WTC11 (cell line): ENCODE data around the gene KICS2. TPM values are rescaled to one million over a fixed set of nuclear protein-coding genes. Genes with fewer than 3 reads are reported as not detected.

Source experiments
- ATAC-seq: fragments of 200-7000 bp; cut with Tn5 transposase; 2 replicates; pipeline ENCODE4 v1.10.0; 2021; ENCODE audit warnings: mild to moderate bottlenecking, moderate library complexity
- CTCF ChIA-PET: fragments of 300-600 bp; sonication (Branson Sonifier 250); formaldehyde crosslinking; loops from one replicate; lab custom pipeline; 2021; ENCODE audit warnings: antibody characterized with exemption; lab: Charles Lee
- POLR2A ChIA-PET: fragments of 350-600 bp; sonication (Branson Sonifier 250); formaldehyde crosslinking; loops from one replicate; lab custom pipeline; 2021; ENCODE audit warnings: antibody characterized with exemption; lab: Charles Lee
- DNase-seq: peaks from one replicate; pipeline ENCODE4 v3.0.0; 2021; ENCODE audit warnings: low spot score
- H3K27ac Mint-ChIP-seq: 2 replicates; pipeline ENCODE4 v1.8.0; 2021; ENCODE audit warnings: mixed read lengths
- H3K27me3 Mint-ChIP-seq: 2 replicates; pipeline ENCODE4 v1.8.0; 2021; ENCODE audit warnings: low read depth, mild to moderate bottlenecking, moderate library complexity, mixed read lengths
- H3K36me3 Mint-ChIP-seq: 2 replicates; pipeline ENCODE4 v1.8.0; 2021; ENCODE audit warnings: mixed read lengths
- H3K4me1 Mint-ChIP-seq: 2 replicates; pipeline ENCODE4 v1.8.0; 2022; ENCODE audit warnings: mixed read lengths
- H3K4me3 Mint-ChIP-seq: 2 replicates; pipeline ENCODE4 v1.8.0; 2021; ENCODE audit warnings: mild to moderate bottlenecking, moderate library complexity, mixed read lengths
- H3K9me3 Mint-ChIP-seq: 2 replicates; pipeline ENCODE4 v1.8.0; 2021; ENCODE audit warnings: mixed read lengths
- AR ChIP-seq: fragments of 250-450 bp; sonication (Bioruptor Pico); IDR thresholded peaks from 2 replicates; pipeline ENCODE4 v1.9.0; 2021; ENCODE audit warnings: mild to moderate bottlenecking
- ATF2 ChIP-seq: sonication (generic); formaldehyde crosslinking; IDR thresholded peaks from 2 replicates; pipeline ENCODE4 v1.8.1; 2022; ENCODE audit warnings: low read depth, missing genetic modification reagents, borderline replicate concordance
- ATF3 ChIP-seq: sonication (generic); formaldehyde crosslinking; conservative IDR thresholded peaks from 2 replicates; pipeline ENCODE4 v1.8.1; 2022; ENCODE audit warnings: mild to moderate bottlenecking, missing genetic modification reagents
- CREB1 ChIP-seq: sonication (generic); formaldehyde crosslinking; IDR thresholded peaks from 2 replicates; pipeline ENCODE4 v1.8.0; 2023; ENCODE audit warnings: mild to moderate bottlenecking, missing genetic modification reagents
- CREM ChIP-seq: sonication (generic); formaldehyde crosslinking; IDR thresholded peaks from 2 replicates; pipeline ENCODE4 v1.8.1; 2022; ENCODE audit warnings: mild to moderate bottlenecking, missing genetic modification reagents, moderate library complexity
- E2F5 ChIP-seq: sonication (generic); formaldehyde crosslinking; IDR thresholded peaks from 2 replicates; pipeline ENCODE4 v1.8.1; 2022; ENCODE audit warnings: mild to moderate bottlenecking, moderate library complexity, missing genetic modification reagents
- FOXK1 ChIP-seq: sonication (generic); formaldehyde crosslinking; IDR thresholded peaks from 2 replicates; pipeline ENCODE4 v1.8.0; 2022; ENCODE audit warnings: mild to moderate bottlenecking, moderate library complexity, missing genetic modification reagents
- GRHL2 ChIP-seq: fragments of 250-450 bp; sonication (Bioruptor Pico); IDR thresholded peaks from 2 replicates; pipeline ENCODE4 v1.8.0; 2022; ENCODE audit warnings: mild to moderate bottlenecking, moderate library complexity; ENCODE audit not compliant: insufficient replicate concordance, severe bottlenecking
- JUN ChIP-seq: sonication (generic); formaldehyde crosslinking; IDR thresholded peaks from 2 replicates; pipeline ENCODE4 v1.8.0; 2023; ENCODE audit warnings: mild to moderate bottlenecking, missing genetic modification reagents
- KAT7 ChIP-seq: sonication (generic); formaldehyde crosslinking; IDR thresholded peaks from 2 replicates; pipeline ENCODE4 v1.8.1; 2023; ENCODE audit warnings: missing genetic modification reagents, mild to moderate bottlenecking, borderline replicate concordance
- MXD4 ChIP-seq: fragments of 250-450 bp; sonication (Bioruptor Pico); IDR thresholded peaks from 2 replicates; pipeline ENCODE4 v1.8.0; 2021; ENCODE audit warnings: mild to moderate bottlenecking, moderate library complexity, borderline replicate concordance
- MYBL2 ChIP-seq: sonication (generic); formaldehyde crosslinking; IDR thresholded peaks from 2 replicates; pipeline ENCODE4 v1.8.1; 2023; ENCODE audit warnings: mild to moderate bottlenecking, moderate library complexity, missing genetic modification reagents
- NFE2L1 ChIP-seq: sonication (generic); formaldehyde crosslinking; IDR thresholded peaks from 2 replicates; pipeline ENCODE4 v1.8.1; 2023; ENCODE audit warnings: missing genetic modification reagents
- NR3C1 ChIP-seq: sonication (generic); formaldehyde crosslinking; conservative IDR thresholded peaks from 2 replicates; pipeline ENCODE4 v1.8.1; 2023; ENCODE audit warnings: low read depth, mild to moderate bottlenecking, missing genetic modification reagents
- PRDM15 ChIP-seq: sonication (generic); formaldehyde crosslinking; IDR thresholded peaks from 2 replicates; pipeline ENCODE4 v1.8.0; 2022; ENCODE audit warnings: missing genetic modification reagents
- PREB ChIP-seq: sonication (generic); formaldehyde crosslinking; IDR thresholded peaks from 2 replicates; pipeline ENCODE4 v1.8.1; 2022; ENCODE audit warnings: mild to moderate bottlenecking, missing genetic modification reagents, moderate library complexity, borderline replicate concordance
- PRRX2 ChIP-seq: fragments of 250-450 bp; sonication (Bioruptor Pico); IDR thresholded peaks from 2 replicates; pipeline ENCODE4 v1.8.0; 2021; ENCODE audit warnings: mild to moderate bottlenecking
- SMAD4 ChIP-seq: sonication (generic); formaldehyde crosslinking; IDR thresholded peaks from 2 replicates; pipeline ENCODE4 v1.8.0; 2022; ENCODE audit warnings: mild to moderate bottlenecking, missing genetic modification reagents
- SOX15 ChIP-seq: fragments of 250-450 bp; sonication (Bioruptor Pico); IDR thresholded peaks from 2 replicates; pipeline ENCODE4 v1.9.0; 2021; ENCODE audit warnings: mild to moderate bottlenecking
- ZNF121 ChIP-seq: sonication (generic); formaldehyde crosslinking; IDR thresholded peaks from 2 replicates; pipeline ENCODE4 v1.8.0; 2023; ENCODE audit warnings: missing genetic modification reagents
- ZNF138 ChIP-seq: sonication (generic); formaldehyde crosslinking; conservative IDR thresholded peaks from 2 replicates; pipeline ENCODE4 v1.8.1; 2022; ENCODE audit warnings: mild to moderate bottlenecking, moderate library complexity, missing genetic modification reagents
- ZNF416 ChIP-seq: fragments of 250-450 bp; sonication (Bioruptor Pico); IDR thresholded peaks from 2 replicates; pipeline ENCODE4 v1.9.0; 2021; ENCODE audit warnings: mild to moderate bottlenecking, inconsistent platforms
- ZNF423 ChIP-seq: fragments of 250-450 bp; sonication (Bioruptor Pico); IDR thresholded peaks from 2 replicates; pipeline ENCODE4 v2.1.2; 2022; ENCODE audit warnings: mild to moderate bottlenecking, moderate library complexity
- ZNF532 ChIP-seq: fragments of 250-450 bp; sonication (Bioruptor Pico); IDR thresholded peaks from 2 replicates; pipeline ENCODE4 v1.9.0; 2021; ENCODE audit warnings: mild to moderate bottlenecking, borderline replicate concordance
- ZNF671 ChIP-seq: fragments of 250-450 bp; sonication (Bioruptor Pico); IDR thresholded peaks from 2 replicates; pipeline ENCODE4 v1.8.0; 2021; ENCODE audit warnings: mild to moderate bottlenecking
- total RNA-seq: library from RNA; stranded (reverse); gene quantifications from 3 replicates; pipeline ENCODE4 v1.2.3, GENCODE V29; 2021

KICS2 gene
- total RNA-seq, 1 experiment from 2014 or later, result 10.7 TPM

- TF ChIP-seq ZNF532 (CRISPR knock-in tag), result no peak
- TF ChIP-seq CREB1 (CRISPR knock-in tag), result no peak
- TF ChIP-seq ATF2, result no peak
- no peak for TF ChIP-seq NR3C1 (CRISPR knock-in tag)
- TF ChIP-seq KAT7 (CRISPR knock-in tag), result no peak
- TF ChIP-seq ZNF423, result no peak
- no peak for TF ChIP-seq E2F5 (CRISPR knock-in tag)
- TF ChIP-seq JUN, result no peak
- TF ChIP-seq ATF3 (CRISPR knock-in tag), result no peak
- TF ChIP-seq PRRX2 (CRISPR knock-in tag), result no peak
Measured at GRCh38 chr12:64187794-64188193, 34.3 kb downstream of the KICS2 start (continued).

GRCh38 chr12:64187370-64187769 lies 34.7 kb downstream of the KICS2 start:
- ATAC-seq, result no peak
- CTCF ChIA-PET, result no interaction called here
- no peak overlapping the region for H3K4me3 Mint-ChIP-seq
- no peaks in the 10 kb centered on the region for H3K36me3 Mint-ChIP-seq
- H3K27ac Mint-ChIP-seq, result no peak overlapping the region; the same call in 1 of the 2 replicates
- POLR2A ChIA-PET, result no interaction called here
- H3K27me3 Mint-ChIP-seq, result no peaks in the 10 kb centered on the region
- H3K4me1 Mint-ChIP-seq, result no peaks in the 10 kb centered on the region
- H3K9me3 Mint-ChIP-seq, result 0 out of 2 replicates have a peak, but pooled peaks cover 4% of the 10 kb centered on the region
- TF ChIP-seq FOXK1 (CRISPR knock-in tag) (no peak), AR (CRISPR knock-in tag) (no peak), MYBL2 (CRISPR knock-in tag) (no peak), ZNF138 (CRISPR knock-in tag) (no peak), PREB (no peak), MXD4 (CRISPR knock-in tag) (no peak), ZNF121 (CRISPR knock-in tag) (no peak), NR3C1 (CRISPR knock-in tag) (no peak), NFE2L1 (CRISPR knock-in tag) (no peak), SMAD4 (CRISPR knock-in tag) (no peak), SOX15 (no peak), ZNF671 (CRISPR knock-in tag) (no peak), GRHL2 (no peak), PRDM15 (CRISPR knock-in tag) (no peak), ZNF416 (no peak), CREM (CRISPR knock-in tag) (no peak)
- TF ChIP-seq, all 79 proteins: peak for 0
- no peak for DNase-seq
